B cell (primary cell): ENCODE data around the gene NIBAN1. TPM values are rescaled to one million over a fixed set of nuclear protein-coding genes. Genes with fewer than 3 reads are reported as not detected.

Experiments used
- ATAC-seq: fragments of 200-7000 bp; cut with Tn5 transposase; one replicate; pipeline ENCODE4 v1.10.0; 2021; ENCODE audit warnings: low read depth, mild to moderate bottlenecking, moderate number of reproducible peaks, moderate library complexity
- CTCF ChIA-PET: fragments of 350-600 bp; sonication (Branson Sonifier 250); formaldehyde crosslinking; loops from one replicate; lab custom pipeline; 2021; ENCODE audit warnings: antibody characterized with exemption, inconsistent platforms; lab: Charles Lee
- POLR2A ChIA-PET: fragments of 350-600 bp; sonication (Branson Sonifier 250); formaldehyde crosslinking; loops from one replicate; lab custom pipeline; 2021; ENCODE audit warnings: antibody characterized with exemption; lab: Charles Lee
- DNase-seq: peaks from one replicate; pipeline ENCODE4 v3.0.0; 2013
- H2AFZ ChIP-seq: 2 replicates; pipeline ENCODE4 v1.6.1; 2012; ENCODE audit warnings: mild to moderate bottlenecking, low read depth, low read length; ENCODE audit not compliant: insufficient read depth, poor library complexity, severe bottlenecking
- H3K27ac ChIP-seq, 2 donors: 1 replicate in 1 of 2; 2 replicates in 1 of 2; pipeline ENCODE4 v1.5.1; 2012 to 2013; ENCODE audit warnings: low read length in 2 of 2, mild to moderate bottlenecking in 2 of 2, moderate library complexity in 1 of 2
- H3K27me3 ChIP-seq, 4 experiments: fragments of 200-600 bp in 1 of 4; sonication (generic) in 1 of 4; replicated peaks in 1 of 4; 1 replicate in 2 of 4; 2 replicates in 2 of 4; pipeline versions ENCODE4 v1.6.1 to v1.7.0; 2013 to 2016; ENCODE audit warnings: low read length in 3 of 4, mild to moderate bottlenecking in 2 of 4, mixed read lengths in 1 of 4, moderate library complexity in 1 of 4; ENCODE audit not compliant: insufficient read depth in 4 of 4, control insufficient read depth in 3 of 4; ENCODE audit errors: control extremely low read depth in 1 of 4
- H3K36me3 ChIP-seq, 2 experiments: replicated peaks in 1 of 2; 1 replicate in 1 of 2; 2 replicates in 1 of 2; pipeline versions ENCODE4 v1.6.1 to v1.7.1; 2013; ENCODE audit warnings: low read length in 1 of 2; ENCODE audit not compliant: insufficient read depth in 2 of 2, control insufficient read depth in 1 of 2; ENCODE audit errors: control extremely low read depth in 1 of 2, extremely low read depth in 1 of 2
- H3K4me1 ChIP-seq, 2 donors: fragments of 200-600 bp in 1 of 2; sonication (generic) in 1 of 2; 1 replicate in 1 of 2; 2 replicates in 1 of 2; pipeline versions ENCODE4 v1.5.1 to v1.6.1; 2013 to 2017; ENCODE audit warnings: low read length in 2 of 2; ENCODE audit not compliant: control insufficient read depth in 2 of 2, insufficient read depth in 2 of 2
- H3K4me2 ChIP-seq: replicated peaks from 2 replicates; pipeline ENCODE3; 2012; ENCODE audit warnings: mild to moderate bottlenecking, low read depth, low read length; ENCODE audit not compliant: poor library complexity, severe bottlenecking
- H3K4me3 ChIP-seq, 5 experiments: fragments of 200-600 bp in 1 of 5; sonication (generic) in 1 of 5; 1 replicate in 3 of 5; 2 replicates in 2 of 5; pipeline versions ENCODE4 v1.5.1 to v1.7.0; 2011 to 2016; ENCODE audit warnings: low read length in 4 of 5, mild to moderate bottlenecking in 4 of 5, low read depth in 2 of 5, control low read depth in 1 of 5, moderate library complexity in 1 of 5; ENCODE audit not compliant: insufficient read depth in 1 of 5; ENCODE audit errors: control extremely low read depth in 1 of 5, extremely low read depth in 1 of 5
- H3K79me2 ChIP-seq: fragments of 200-600 bp; sonication (generic); one replicate; pipeline ENCODE4 v1.6.0; 2016; ENCODE audit warnings: low read length; ENCODE audit not compliant: control insufficient read depth, insufficient read depth
- H3K9ac ChIP-seq: fragments of 200-600 bp; sonication (generic); 2 replicates; pipeline ENCODE4 v1.6.1; 2017; ENCODE audit warnings: mild to moderate bottlenecking, low read length, moderate library complexity
- H3K9me3 ChIP-seq, 3 donors: one replicate each; pipeline versions ENCODE4 v1.6.1 to v1.7.1; 2013; ENCODE audit warnings: low read length in 2 of 3; ENCODE audit not compliant: control insufficient read depth in 2 of 3, insufficient read depth in 1 of 3; ENCODE audit errors: control extremely low read depth in 1 of 3
- H4K20me1 ChIP-seq: 2 replicates; pipeline ENCODE4 v1.6.0; 2012; ENCODE audit warnings: mild to moderate bottlenecking, low read length; ENCODE audit not compliant: insufficient read depth, control insufficient read depth, poor library complexity, severe bottlenecking
- H3K27ac Mint-ChIP-seq: one replicate; pipeline ENCODE4 v1.8.0; 2021; ENCODE audit warnings: mixed read lengths
- H3K27me3 Mint-ChIP-seq: one replicate; pipeline ENCODE4 v1.8.0; 2021; ENCODE audit warnings: mixed read lengths
- H3K4me1 Mint-ChIP-seq: one replicate; pipeline ENCODE4 v1.8.0; 2021; ENCODE audit warnings: mixed read lengths
- H3K4me3 Mint-ChIP-seq: one replicate; pipeline ENCODE4 v1.8.0; 2021; ENCODE audit warnings: mixed read lengths
- H3K9me3 Mint-ChIP-seq: one replicate; pipeline ENCODE4 v1.8.0; 2022; ENCODE audit warnings: mixed read lengths; ENCODE audit not compliant: insufficient read depth
- EZH2 ChIP-seq: IDR thresholded peaks from 2 replicates; pipeline ENCODE4 v1.6.1; 2012; ENCODE audit warnings: borderline replicate concordance, low read depth, mild to moderate bottlenecking, moderate library complexity, low read length; ENCODE audit not compliant: insufficient read depth, poor library complexity, severe bottlenecking
- WGBS: methylation state at CpG from one replicate; pipeline ENCODE4 v1.1.5; 2013; ENCODE audit warnings: missing lambda C conversion rate; ENCODE audit not compliant: insufficient coverage; 5-methylcytosine and 5-hydroxymethylcytosine counted together
- intact Hi-C: fragments of 100-400 bp; cut with micrococcal nuclease; formaldehyde crosslinking; loops from one replicate; pipeline ENCODE4 v1.10.0; 2022
- polyA plus RNA-seq: library from polyadenylated mRNA; depleted of rRNA; stranded (reverse); fragments of >200 nt; gene quantifications from 2 replicates; pipeline ENCODE4 v1.2.3, GENCODE V29; 2012
- total RNA-seq, 2 donors: library from RNA; stranded (reverse); fragments of 120-200 nt in 1 of 2; gene quantifications; 1 replicate in 1 of 2; 2 replicates in 1 of 2; pipeline versions ENCODE4 v1.2.3 to v1.2.4, GENCODE V29; 2013 to 2022
- TF ChIP-seq, protein P1 (sequence below): fragments of 200-600 bp; IDR thresholded peaks from one replicate; pipeline ENCODE4 v1.8.0; 2022; ENCODE audit warnings: antibody characterized with exemption, mild to moderate bottlenecking

Gene NIBAN1
- total and polyA plus RNA-seq, 2 donors (not counting 1 experiment from before 2014, with no cell fraction given) = 1.2 to 13.2 TPM

DNA sequence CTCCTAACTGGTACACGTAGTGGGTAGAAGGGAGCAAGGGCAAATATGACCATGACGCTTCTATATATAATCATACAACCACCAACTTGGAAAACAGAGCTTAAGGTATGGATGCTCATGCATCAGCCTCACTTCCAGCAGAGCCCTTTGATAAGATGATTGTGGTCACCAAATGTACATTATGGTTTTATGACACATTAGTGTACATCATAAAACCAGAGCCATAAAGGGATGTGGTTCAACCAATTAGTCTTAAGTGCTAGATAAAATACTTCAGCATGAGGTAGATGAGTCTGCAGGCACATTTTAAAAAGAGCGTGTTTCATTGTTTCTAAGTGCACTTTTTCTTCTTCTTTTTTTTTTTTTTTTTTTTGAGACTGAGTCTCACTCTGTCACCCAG lies 43.7 kb downstream of the NIBAN1 start:
- no peak overlapping the region for H3K4me2 ChIP-seq
- WGBS = no CpG with 5 or more reads among the region's 3 CpGs
- H3K79me2 ChIP-seq = no peaks in the 10 kb centered on the region
- no peak overlapping the region for H3K27ac ChIP-seq
- Mint-ChIP-seq H3K9me3 (peaks cover 5% of the 10 kb centered on the region), H3K27ac (no peak overlapping the region), H3K4me3 (no peak overlapping the region), H3K4me1 (no peaks in the 10 kb centered on the region), H3K27me3 (no peaks in the 10 kb centered on the region)
- H3K27me3 ChIP-seq = no peaks in the 10 kb centered on the region
- no peaks in the 10 kb centered on the region for H4K20me1 ChIP-seq
- no peaks in the 10 kb centered on the region for H3K4me1 ChIP-seq
- ChIA-PET CTCF (no interaction called here), POLR2A (no interaction called here)
- no peak overlapping the region for H2AFZ ChIP-seq
- DNase-seq (no peak), ATAC-seq (no peak)
- no peak overlapping the region for H3K4me3 ChIP-seq
- no peak for TF ChIP-seq EZH2
- TF ChIP-seq, protein P1, sequence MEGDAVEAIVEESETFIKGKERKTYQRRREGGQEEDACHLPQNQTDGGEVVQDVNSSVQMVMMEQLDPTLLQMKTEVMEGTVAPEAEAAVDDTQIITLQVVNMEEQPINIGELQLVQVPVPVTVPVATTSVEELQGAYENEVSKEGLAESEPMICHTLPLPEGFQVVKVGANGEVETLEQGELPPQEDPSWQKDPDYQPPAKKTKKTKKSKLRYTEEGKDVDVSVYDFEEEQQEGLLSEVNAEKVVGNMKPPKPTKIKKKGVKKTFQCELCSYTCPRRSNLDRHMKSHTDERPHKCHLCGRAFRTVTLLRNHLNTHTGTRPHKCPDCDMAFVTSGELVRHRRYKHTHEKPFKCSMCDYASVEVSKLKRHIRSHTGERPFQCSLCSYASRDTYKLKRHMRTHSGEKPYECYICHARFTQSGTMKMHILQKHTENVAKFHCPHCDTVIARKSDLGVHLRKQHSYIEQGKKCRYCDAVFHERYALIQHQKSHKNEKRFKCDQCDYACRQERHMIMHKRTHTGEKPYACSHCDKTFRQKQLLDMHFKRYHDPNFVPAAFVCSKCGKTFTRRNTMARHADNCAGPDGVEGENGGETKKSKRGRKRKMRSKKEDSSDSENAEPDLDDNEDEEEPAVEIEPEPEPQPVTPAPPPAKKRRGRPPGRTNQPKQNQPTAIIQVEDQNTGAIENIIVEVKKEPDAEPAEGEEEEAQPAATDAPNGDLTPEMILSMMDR = no peak
- H3K9ac ChIP-seq = no peak overlapping the region
- H3K9me3 ChIP-seq = peaks cover 0 to 4% (median 0%) of the 10 kb centered on the region in 3 donors
- H3K36me3 ChIP-seq = no peaks in the 10 kb centered on the region
- intact Hi-C loops = no loop called here

DNA sequence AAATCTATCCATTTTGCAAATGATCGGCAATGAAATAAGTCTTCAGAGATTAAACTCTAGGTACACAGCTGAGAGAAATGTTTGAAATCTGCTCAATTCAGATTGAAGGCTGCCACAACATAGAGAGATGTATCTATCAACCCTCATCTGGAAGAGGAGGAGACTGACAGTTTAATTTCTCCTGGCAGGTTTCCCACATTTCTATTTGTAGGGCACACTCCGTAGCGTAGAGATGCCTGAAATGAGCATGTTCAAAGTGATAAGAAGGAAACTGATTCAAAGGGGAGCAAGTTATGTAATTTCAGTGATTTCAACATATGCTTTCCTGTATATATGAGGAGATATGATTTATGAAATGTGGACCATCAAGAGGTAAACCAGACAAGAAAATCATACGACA lies 44.1 kb downstream of the NIBAN1 start:
- Histone ChIP-seq H3K4me2 (no peak overlapping the region), H2AFZ (no peak overlapping the region), H3K9me3 (peaks cover 0 to 4% (median 0%) of the 10 kb centered on the region in 3 donors), H3K27ac (no peak overlapping the region), H3K36me3 (no peaks in the 10 kb centered on the region), H3K9ac (no peak overlapping the region), H3K4me3 (no peak overlapping the region), H3K27me3 (no peaks in the 10 kb centered on the region), H3K79me2 (no peaks in the 10 kb centered on the region), H4K20me1 (no peaks in the 10 kb centered on the region), H3K4me1 (no peaks in the 10 kb centered on the region)
- no peak overlapping the region for H3K4me3 Mint-ChIP-seq
- CTCF ChIA-PET = no interaction called here
- peaks cover 5% of the 10 kb centered on the region for H3K9me3 Mint-ChIP-seq
- intact Hi-C loops = no loop called here
- no peak for TF ChIP-seq EZH2
- TF ChIP-seq, protein P1 = no peak
- no peak for DNase-seq
- no peaks in the 10 kb centered on the region for H3K4me1 Mint-ChIP-seq
- no peaks in the 10 kb centered on the region for H3K27me3 Mint-ChIP-seq
- POLR2A ChIA-PET = no interaction called here
- WGBS = no CpG with 5 or more reads among the region's 4 CpGs
- ATAC-seq = no peak
- no peak overlapping the region for H3K27ac Mint-ChIP-seq
